ENCODE data around the gene TTLL12.

DNA sequence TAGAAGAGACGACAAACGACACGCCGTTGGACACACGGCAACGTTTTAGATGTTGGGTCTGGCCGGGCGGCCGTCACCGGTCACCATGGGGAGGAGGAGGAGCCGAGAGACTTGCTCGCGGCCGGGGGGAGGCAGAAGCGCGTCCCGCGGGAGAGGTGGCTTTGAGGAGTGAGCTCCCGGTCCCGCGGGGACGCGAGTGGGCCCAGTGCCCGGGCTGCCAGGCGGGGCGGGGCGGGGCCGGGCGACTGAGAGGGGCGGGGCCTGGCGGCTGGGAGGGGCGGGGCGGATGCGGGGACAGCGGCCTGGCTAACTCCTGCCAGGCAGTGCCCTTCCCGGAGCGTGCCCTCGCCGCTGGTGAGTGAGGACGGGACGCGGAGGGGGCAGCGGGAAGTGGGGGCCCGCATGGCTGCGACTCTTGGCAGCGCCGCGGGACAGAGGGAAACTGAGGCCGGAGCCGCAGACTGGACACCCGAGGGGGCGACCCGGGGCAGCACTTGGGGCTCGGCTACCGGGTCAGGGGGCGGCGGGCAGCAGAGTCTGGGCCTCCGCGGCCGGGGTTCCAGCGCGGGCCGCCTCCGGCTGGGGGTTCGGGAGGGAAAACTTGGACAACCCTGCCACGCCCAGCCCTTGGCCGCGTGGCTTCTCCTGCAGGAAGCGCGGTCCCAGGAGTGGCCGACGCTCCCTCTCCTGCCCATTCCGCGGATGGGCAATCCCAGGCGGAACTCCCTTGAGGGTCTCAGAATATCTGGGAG, 35.5 kb downstream of the TTLL12 start, which contains the start of gene TSPO:
- TF ChIP-seq, protein P1, sequence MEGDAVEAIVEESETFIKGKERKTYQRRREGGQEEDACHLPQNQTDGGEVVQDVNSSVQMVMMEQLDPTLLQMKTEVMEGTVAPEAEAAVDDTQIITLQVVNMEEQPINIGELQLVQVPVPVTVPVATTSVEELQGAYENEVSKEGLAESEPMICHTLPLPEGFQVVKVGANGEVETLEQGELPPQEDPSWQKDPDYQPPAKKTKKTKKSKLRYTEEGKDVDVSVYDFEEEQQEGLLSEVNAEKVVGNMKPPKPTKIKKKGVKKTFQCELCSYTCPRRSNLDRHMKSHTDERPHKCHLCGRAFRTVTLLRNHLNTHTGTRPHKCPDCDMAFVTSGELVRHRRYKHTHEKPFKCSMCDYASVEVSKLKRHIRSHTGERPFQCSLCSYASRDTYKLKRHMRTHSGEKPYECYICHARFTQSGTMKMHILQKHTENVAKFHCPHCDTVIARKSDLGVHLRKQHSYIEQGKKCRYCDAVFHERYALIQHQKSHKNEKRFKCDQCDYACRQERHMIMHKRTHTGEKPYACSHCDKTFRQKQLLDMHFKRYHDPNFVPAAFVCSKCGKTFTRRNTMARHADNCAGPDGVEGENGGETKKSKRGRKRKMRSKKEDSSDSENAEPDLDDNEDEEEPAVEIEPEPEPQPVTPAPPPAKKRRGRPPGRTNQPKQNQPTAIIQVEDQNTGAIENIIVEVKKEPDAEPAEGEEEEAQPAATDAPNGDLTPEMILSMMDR (IDR thresholded peaks at IDR 0.05): no peak
- TF ChIP-seq POLR2A (IDR thresholded peaks at IDR 0.05): peak; percentile 31 to 67 (median 54)
